T-helper 2 cell (primary cell): ENCODE measurements around the gene CDCA5.
A peak's percentile ranks its signal among the peaks of the same experiment; 100 is the strongest.

Source experiments
- DNase-seq, 5 experiments: peaks; one replicate each; pipeline versions ENCODE4 v3.0.0 to v3.0.0-alpha.2; 2012 to 2022

Gene CDCA5

GRCh38 chr11:65040847-65041622 is 42.8 kb downstream of the CDCA5 start, which contains the start of gene SAC3D1:
TSS of gene SAC3D1 (plus strand) at chr11:65041210. CDS start at chr11:65041293, 83 bp downstream.
- DNase-seq, result peak; percentile 72 to 99 (median 78)

GRCh38 chr11:65040520-65040846 is 43.4 kb downstream of the CDCA5 start:
- no peak for DNase-seq

GRCh38 chr11:65036931-65037330 is 46.9 kb downstream of the CDCA5 start:
- no peak for DNase-seq

- DNase-seq, result no peak
Measured at GRCh38 chr11:65035579-65035978, 48.3 kb downstream of the CDCA5 start.

GRCh38 chr11:65034423-65034822 is 49.4 kb downstream of the CDCA5 start:
- no peak for DNase-seq

GRCh38 chr11:65032216-65032615 is 51.6 kb downstream of the CDCA5 start:
- no peak for DNase-seq
